Measurements from ENCODE around the gene AKT1S1. TPM values are rescaled to one million over a fixed set of nuclear protein-coding genes. Genes with fewer than 3 reads are reported as not detected.
"Not testable (repeated sequence)": the region's sequence is repeated elsewhere in the genome, so short reads cannot be mapped to it uniquely, and the experiment has no call there.

Gene AKT1S1
- 10 to 100 TPM; 27.3 to 46.8 (median 32.0) TPM for polyA plus RNA-seq (ENCODE audit: insufficient read length in 4 of 4)

DNA sequence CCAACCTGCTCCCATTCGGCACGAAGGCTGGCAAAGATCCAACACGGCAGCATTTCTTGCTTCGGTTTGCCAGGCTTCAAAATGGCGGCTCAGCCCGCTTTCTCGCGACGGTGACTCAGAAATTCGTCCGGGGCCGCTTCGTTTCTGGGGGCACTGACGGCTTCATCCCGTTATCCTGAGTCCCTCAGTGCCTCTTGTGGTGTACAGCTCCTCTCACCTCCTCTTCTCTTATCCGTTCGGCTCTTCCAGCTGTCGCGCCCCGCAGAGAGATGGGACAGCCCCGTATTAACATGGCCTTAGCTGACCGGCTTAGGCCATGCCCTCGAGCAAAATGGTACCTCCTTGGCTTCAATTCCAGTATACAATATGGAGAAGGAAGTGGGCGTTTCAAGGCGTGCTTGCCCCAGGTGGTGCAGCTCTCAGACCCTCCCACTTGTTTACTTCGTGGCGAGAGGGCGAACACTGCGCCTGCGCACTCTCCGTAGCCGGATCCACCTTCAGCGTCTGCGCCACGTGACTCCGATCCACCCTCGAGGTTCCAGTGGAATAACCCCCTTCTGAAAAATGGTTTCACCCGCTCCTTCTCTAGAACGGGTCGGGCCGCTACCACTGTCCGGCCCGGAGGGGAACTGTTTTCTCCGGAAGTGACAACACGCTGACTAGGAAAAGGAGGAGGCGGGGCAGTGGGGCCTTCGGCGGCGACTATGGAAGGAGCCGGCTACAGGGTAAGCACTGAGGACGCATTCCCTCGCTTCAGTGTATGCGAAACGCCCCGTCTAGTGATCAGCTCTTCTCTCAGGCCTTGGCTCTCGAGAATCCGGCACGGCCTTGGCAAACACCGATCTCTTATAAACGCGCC lies at the start of gene AKT1S1, which contains the start of gene TBC1D17:
Gene AKT1S1 (minus strand): TSS at position 336 of the 859 bp plus-strand sequence. CDS start 4,060 bp downstream, outside the sequence.
Gene TBC1D17 (plus strand): TSS at position 683 of the 859 bp plus-strand sequence. CDS start 22 bp downstream, at position 705.
- peak; percentile 100 for DNase-seq (ENCODE audit: low read depth in 4 of 4, low spot score in 3 of 4)

DNA sequence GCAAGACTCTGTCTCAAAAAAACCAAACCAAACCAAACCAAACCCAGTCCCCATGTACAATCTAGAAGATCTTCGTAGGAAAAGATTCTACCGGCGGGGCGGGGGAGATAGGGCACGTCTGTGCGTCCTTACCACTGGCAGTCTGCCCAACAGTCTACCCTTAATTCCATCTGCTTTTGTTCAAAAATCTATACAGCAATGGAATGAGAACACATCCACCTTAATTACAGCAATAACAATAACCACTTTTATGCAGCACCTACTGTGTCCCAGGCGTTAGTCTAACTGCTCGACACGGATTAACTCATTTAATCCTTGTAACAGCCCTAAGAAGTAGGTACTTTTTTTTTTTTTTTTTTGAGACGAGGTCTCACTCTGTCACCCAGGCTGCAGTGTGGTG lies 49.4 kb upstream of the AKT1S1 start:
- no peak for DNase-seq (ENCODE audit: low read depth in 4 of 4, low spot score in 3 of 4)

DNA sequence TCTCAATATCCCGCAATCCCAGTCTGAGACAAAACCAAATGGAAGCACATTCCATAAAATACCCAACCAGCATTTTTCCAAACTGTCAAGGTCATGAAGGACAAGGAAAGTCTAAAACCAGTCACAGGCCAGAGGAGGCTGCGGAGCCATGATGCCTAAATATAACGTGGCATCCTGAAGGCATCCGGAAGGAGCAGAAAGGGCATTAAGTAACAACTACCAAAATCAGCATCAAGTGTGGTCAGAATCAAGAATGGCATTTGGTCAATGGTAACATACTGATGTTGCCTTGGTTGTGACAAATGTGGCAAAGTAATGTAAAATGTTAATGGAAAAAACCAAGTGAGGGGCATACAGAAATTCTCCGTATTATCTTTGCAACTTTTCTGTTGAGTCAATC lies 48.3 kb upstream of the AKT1S1 start:
- DNase-seq (ENCODE audit: low read depth in 4 of 4, low spot score in 3 of 4), result no peak

DNA sequence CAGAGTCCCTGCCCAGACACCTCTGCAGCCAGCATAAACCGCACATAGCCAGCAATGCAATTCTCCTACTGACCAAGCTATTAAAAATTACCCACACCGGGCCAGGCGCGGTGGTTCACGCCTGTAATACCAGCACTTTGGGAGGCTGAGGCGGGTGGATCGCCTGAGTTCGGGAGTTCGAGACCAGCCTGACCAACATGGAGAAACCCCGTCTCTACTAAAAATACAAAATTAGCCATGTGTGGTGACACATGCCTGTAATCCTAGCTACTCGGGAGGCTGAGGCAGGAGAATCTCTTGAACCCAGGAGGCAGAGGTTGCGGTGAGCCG lies 47.7 kb upstream of the AKT1S1 start:
- DNase-seq (ENCODE audit: low read depth in 4 of 4, low spot score in 3 of 4), result not testable (repeated sequence)

DNA sequence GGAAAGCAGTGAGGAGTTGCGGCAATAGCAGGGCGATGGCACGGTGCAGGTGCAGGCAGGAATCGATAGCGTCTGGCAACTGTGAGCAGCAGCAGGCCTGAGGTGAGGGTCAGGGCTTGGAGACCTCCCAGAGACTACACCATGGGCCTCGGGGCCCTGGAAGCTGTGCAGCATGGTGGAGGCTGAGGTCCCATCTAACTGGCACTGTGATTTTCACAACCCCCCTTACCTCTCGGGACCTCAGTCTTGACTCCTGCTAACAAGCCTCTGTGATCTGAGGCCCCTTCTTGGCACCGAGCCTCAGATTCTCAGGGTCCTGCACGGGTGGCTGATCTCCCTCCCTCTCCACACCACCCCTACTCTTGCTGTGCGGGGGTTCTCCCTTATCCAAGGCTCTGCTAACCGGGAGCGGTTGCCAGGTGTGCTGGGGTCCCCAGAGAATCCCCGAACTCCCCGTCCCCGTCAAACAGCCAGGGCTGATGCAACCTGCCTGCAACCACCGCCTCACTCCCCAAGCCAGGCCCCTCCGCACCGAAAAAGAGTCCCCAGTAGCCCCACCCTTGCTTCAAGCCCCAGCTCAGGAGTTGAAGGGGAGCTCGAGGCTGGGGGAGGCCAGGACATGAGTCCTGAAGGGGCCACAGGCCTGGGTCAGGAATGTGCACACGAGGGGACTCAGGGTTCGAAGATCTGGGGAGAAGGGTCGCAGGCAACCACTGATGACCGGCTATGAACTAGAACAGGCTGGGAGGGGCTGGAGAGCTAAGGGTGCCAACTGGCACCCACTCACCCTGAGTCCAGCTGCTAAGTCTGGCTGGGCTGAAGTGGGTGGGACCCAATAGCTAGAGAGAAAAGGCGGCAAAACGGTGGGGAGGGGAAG lies 47.1 kb upstream of the AKT1S1 start:
- DNase-seq (ENCODE audit: low read depth in 4 of 4, low spot score in 3 of 4), result no peak

DNA sequence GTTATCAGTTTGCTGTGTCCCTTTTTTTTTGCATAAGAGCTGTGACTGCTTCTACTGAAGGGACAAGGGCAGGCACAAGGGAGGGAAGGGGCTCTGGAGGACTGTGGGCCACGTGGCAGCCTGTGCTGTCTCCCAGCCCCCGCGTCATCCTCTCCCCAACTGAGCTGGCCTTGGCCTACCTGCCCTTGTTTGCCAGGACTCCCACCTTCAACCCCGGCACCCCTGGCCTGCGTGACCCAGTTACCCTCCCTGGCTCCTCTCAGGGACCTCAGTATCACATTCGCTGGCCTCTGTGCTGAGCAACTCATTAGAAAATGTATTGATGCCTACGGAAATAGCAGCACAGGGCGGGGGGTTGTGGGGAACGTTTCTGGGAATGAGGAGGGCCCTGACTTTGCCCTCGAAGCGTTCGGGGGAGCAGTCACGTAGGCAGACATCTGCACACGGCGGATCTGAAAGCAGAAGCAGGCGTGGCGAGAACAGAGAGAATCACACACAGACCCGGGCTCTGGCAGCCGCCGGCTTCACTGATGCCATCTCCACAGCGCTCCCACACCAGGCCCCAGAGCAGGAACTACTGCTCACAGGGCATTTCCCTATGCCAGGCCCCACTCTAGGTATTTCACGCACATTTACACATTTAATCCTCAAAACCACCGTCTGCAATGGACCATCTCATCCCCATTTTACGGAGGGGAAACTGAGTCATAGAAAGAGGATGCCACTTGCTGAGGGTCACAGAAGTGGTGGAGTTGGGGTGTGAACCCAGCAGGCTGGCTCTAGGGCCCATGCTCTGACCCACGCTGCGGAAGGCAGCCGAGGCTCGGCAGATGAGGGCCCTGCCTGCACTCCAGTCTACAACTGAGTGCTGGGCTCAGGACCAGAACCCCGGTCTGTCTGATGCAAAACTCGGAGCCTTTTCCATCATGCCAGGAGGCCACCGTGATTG lies 46.2 kb upstream of the AKT1S1 start:
- no peak for DNase-seq (ENCODE audit: low read depth in 4 of 4, low spot score in 3 of 4)

DNA sequence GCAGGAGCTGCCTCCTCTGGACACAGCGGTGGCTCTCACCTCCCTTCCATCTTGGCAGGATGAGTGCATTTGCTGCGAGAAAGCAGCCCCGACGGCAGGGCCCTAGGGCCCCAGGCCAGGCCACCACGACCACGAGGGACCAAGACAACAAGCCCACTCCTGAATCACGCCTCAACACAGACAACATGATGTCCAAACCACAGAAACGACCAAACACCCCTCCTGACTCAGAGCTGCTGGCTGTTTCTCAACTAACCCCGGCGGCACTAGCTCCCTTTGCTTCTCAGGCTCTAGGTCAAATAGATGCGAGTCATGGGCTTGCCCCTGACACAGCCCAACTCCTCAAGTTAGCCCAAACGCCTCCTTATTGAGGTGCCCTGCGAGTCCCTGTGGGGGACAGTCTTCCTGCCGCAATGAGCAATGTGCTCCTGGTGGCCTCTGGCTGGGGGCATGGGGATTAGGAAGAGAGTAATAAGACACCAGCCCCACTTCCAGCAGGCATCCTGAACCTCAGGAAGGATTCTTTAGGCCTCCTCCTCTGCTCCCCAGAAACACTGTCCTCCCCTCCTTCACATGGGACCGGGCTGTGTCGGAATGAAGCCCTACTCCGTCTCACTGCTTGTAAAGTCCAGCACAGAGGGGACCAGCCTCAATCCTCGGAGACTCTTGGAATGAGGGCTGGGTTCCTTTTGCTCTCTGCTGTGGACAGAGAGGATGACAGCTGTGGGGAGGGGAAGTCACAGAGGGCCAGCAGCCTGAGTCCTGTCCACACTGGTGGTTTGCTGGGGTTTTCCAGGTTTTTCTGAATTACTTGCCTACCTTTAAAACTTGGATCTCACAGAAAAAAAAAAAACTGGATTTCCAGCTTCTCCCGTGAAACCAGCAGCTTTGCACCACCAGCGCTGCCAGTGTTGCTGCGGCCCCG lies 45.0 kb upstream of the AKT1S1 start:
- no peak for DNase-seq (ENCODE audit: low read depth in 4 of 4, low spot score in 3 of 4)

DNA sequence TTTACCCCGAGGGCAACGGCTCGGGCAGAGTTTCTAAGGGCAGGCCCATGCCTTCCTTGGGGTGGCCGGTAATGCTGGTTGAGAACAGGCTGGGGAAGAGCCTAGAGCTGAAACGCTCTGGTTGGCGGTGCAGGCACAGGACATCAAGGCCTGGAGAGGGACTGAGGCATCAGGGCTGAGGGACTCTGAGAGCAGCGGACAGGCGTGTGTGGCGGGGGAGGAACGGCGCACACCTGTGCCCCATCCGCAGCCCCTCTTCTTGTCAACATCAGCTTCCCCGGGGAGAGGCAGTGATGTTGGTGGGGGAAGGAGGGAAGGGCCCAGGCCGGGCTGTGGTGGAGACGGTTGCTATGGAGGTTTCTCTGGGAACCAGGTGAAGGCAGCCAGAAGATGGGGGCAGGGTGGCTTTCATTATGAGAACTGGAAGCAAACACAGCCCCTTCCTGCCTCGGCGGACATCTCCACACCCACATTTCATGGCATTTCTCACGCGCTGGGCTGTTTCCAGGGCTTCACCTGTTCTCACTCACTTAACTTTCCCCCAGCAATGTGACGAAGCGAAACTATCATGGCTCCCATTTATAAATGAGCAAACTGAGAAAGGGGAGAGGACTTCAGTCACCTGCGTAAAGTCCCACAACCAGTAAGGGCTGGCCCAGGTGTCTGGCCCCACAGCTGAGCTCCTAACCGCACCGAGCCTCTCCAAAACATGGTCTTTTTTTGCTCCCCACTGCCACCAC lies 43.6 kb upstream of the AKT1S1 start:
- DNase-seq (ENCODE audit: low read depth in 4 of 4, low spot score in 3 of 4), result no peak

DNA sequence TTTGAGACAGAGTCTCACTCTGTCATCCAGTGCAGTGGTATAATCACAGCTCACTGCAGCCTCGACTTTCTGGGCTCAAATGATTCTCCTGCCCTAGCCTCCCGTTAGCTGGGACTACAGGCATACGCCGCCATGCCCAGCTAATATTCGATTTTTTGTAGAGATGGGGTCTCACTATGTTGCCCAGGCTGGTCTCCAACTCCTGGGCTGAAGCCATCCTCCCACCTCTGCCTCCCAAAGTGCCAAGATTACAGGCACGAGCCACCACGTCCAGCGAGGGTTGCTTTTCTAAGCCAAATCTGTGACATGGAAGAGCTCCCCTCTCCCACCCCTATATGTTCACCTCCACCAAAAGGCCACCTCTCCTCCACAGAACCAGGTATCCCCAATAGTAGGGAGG lies 40.9 kb upstream of the AKT1S1 start:
- DNase-seq (ENCODE audit: low read depth in 4 of 4, low spot score in 3 of 4), result no peak

DNA sequence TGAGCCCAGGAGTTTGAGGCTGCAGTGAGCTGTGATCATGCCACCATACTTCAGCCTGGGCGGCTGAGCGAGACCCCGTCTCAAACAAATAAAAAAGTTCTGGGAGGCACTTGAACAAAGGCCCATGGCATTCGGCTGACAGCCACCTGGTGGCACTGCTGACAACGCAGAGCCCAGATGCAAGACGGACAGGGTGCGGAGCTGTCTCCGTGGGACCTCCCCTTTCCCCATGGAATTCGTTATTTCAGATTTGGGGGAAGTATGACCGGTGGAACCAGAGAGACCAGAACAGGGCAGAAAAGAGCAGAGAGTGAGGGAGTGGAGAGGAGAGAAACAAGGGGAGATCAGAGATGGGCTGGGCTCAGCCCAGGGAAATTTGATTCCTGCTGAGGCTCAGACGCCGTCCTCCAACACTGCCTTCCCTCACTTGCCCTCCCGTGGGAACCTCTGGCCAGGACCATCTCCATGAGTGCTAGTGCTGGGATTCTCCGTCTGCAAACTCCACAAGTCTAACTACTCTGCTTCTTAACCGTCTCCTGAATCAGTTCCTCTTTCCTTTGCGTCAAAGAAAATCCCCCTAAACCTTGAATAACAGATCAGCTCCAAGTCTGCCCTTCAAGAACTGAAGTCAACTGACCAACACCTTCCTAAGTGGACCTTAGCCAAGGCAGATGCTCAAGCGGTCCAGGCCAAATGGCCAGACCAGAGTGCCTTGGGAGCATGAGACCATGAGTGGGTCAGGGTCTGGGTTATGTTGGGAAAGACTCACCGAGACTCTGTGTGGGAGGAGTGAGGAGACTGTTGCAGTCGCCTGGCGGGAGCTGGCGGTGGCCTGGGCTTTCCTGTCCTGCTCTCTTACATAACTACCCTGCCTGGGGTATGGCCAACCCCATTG lies 39.9 kb upstream of the AKT1S1 start:
- no peak for DNase-seq (ENCODE audit: low read depth in 4 of 4, low spot score in 3 of 4)

DNA sequence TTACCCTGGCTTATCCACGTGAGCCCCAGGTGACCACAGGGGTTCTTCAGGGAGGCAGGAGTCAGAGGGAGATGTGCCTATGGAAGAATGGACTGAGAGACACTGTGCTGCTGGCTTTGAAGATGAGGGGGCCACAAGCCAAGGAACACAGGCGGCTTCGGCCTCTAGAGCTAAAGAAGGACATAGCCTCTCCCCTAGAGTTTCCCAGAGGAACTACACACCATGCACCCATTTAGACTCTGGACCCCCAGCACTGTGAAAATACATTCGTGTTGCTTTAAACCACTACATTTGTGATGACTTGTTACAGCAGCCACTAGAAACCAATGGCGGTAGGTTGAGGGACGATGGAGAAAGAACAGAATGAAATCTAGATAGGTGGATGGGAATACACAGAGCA lies 38.1 kb upstream of the AKT1S1 start:
- no peak for DNase-seq (ENCODE audit: low read depth in 4 of 4, low spot score in 3 of 4)

DNA sequence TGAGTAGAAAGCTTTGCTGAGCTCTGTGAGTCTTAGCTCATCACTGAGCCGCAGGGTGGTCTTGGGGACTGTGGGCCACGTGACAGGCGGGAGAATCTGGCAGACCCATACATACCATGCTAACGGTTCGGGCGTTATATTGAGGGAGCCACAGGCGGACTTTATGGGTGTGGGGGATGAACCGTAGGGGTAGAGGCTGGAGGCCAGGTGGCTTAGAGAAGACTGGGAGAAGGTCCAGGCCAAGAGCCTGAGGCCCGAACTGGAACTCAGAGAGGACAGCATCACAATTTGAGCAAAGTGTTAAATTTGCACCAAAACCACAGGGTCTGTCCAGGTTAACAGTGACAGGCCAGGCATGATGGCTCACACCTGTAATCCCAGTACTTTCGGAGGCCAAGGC lies 36.6 kb upstream of the AKT1S1 start:
- no peak for DNase-seq (ENCODE audit: low read depth in 4 of 4, low spot score in 3 of 4)

DNA sequence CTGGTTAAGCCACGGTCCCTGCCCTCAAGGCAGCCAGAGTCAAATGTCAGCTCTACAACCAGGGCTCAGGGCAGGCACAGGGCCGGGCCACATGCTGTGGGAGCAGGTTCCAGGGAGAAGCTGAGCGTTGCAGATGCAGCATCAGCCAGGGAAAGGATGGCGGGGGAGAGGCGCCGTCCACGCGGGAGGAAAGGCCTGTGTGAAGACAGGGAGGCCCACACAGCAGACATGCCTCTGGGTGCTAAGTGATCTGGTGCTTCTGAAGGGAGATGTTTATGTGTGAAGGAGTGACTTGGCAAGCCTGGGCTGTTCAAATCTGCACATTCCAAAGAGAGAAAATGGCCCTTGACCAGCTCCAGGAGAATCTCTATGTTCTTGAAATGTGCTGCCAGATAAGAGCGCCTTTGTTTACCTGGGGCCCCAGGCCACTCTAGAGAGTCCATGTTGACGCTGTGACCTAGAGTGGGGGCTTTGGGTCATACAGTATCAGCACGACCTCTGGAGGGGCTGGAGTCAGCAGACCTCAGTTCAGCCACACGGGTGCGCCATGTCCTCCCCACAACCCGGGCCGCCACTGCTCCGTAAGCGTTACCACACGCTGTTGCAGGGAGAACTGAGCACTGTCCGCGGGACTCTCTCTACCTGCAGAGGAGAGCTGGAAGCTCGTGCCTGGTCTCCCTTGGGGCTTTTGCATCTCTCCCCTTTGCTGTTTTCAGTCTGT lies 36.0 kb upstream of the AKT1S1 start:
- DNase-seq (ENCODE audit: low read depth in 4 of 4, low spot score in 3 of 4), result no peak

DNA sequence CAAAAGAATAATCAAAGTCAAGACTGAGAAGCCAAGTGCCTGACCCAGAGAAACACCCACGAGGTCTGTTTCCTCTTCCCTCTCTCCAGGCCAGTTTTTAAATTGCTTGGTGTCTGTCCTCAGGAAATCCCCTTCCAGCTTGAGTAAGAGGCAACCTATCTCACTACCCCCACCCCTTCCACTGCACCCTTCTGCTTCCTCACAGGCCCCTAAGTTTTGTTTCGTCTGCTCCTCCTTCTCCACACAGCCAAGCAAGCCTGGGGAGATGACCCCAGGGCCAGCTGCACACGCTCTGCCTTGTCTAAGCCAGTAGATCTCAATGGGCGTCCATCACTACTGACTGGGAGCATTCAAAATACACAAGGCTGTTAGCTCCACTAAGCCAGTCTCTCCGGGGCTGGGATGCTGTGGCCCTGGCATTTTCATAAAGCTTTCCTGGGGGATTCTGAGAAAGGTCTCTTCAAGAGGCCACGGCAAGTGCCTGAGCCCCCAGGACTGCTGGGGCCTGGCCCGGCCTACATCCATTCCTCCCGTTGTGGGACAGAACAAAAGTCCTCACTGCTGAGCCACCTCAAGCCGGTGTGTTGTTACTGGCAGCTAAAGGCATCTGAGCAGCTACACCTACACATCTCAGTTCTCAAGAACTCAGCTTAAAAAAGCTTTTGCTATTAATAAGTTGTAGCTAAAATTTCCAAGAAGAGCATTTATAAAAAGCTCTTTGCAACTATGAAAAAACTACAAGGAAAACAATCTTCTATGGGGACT lies 34.4 kb upstream of the AKT1S1 start:
- no peak for DNase-seq (ENCODE audit: low read depth in 4 of 4, low spot score in 3 of 4)

DNA sequence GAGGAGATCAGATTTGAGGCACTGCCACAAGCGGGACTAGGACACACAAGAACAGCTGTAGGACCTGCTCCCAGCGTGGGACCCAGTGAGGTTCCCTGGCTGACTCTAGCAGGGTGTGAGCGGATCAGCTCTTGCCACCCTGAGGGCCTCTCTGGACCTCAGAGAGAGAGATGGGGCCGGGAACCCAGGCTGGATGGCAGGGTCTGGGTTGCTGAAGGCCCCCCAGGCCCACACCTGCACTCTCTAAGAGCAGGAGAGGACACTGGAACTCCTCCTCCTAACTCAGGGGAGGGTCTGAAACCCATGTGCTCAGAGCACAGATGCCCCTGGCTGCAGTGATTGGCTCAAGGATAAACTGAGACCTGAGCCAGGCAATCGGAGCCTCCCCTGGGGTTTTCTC lies 33.0 kb upstream of the AKT1S1 start:
- no peak for DNase-seq (ENCODE audit: low read depth in 4 of 4, low spot score in 3 of 4)
